ENCODE measurements around the gene SH3BGRL. TPM values are rescaled to one million over a fixed set of nuclear protein-coding genes. Genes with fewer than 3 reads are reported as not detected.

Gene SH3BGRL
- total RNA-seq, 1 experiment from 2014 or later, result 41.8 TPM

GRCh38 chrX:81232218-81232617 lies 30.3 kb downstream of the SH3BGRL start:
- Mint-ChIP-seq H3K27ac (no peak overlapping the region), H3K27me3 (ENCODE audit: low read depth) (no peaks in the 10 kb centered on the region), H3K9me3 (peaks cover 62 to 69% of the 10 kb centered on the region in 2 experiments), H3K4me1 (peaks cover 9 to 10% of the 10 kb centered on the region in 2 experiments), H3K4me3 (no peak overlapping the region), H3K36me3 (ENCODE audit: insufficient read depth in 1 of 3, low read depth in 3 of 3) (peaks cover 3 to 8% (median 8%) of the 10 kb centered on the region in 3 experiments; a peak in 5 of 7 replicates)
- no peaks in the 10 kb centered on the region for H3K23me2 ChIP-seq (ENCODE audit: insufficient read length, low read depth, low read length, poor library complexity, severe bottlenecking)
- no peaks in the 10 kb centered on the region for H3K79me1 ChIP-seq (ENCODE audit: insufficient read depth, low read depth, low read length, poor library complexity, severe bottlenecking)
- DNase-seq, result no peak
- no peak overlapping the region for H3K23ac ChIP-seq (ENCODE audit: insufficient read length, low read depth, low read length)
- H3K9ac ChIP-seq (ENCODE audit: extremely low read depth, insufficient read length, low read length), result no peak overlapping the region
- H2AFZ ChIP-seq (ENCODE audit: low read length), result no peak overlapping the region
- no peak overlapping the region for H3K4ac ChIP-seq (ENCODE audit: low read depth, low read length)
- no peak overlapping the region for H2AK5ac ChIP-seq (ENCODE audit: insufficient read length, low read length)
- 100% methylated on average over 1 of the region's 1 CpG for WGBS (ENCODE audit: extremely low coverage, insufficient read length, low lambda C conversion rate)
- H4K20me1 ChIP-seq (ENCODE audit: control insufficient read depth, insufficient read depth, insufficient read length), result no peaks in the 10 kb centered on the region
- no peak overlapping the region for H2BK20ac ChIP-seq (ENCODE audit: low read depth, low read length, poor library complexity, severe bottlenecking)
- H3K4me2 ChIP-seq (ENCODE audit: insufficient read depth, insufficient read length, low read length), result no peak overlapping the region
- no peak overlapping the region for H4K91ac ChIP-seq (ENCODE audit: insufficient read length, low read depth, low read length)
- H2BK15ac ChIP-seq (ENCODE audit: low read depth, low read length), result no peak overlapping the region
- no peak overlapping the region for H2BK5ac ChIP-seq (ENCODE audit: insufficient read length, low read length)
- no peaks in the 10 kb centered on the region for H3K4me1 ChIP-seq (ENCODE audit: insufficient read depth, low read length)
- no peak overlapping the region for H4K8ac ChIP-seq (replicated peaks; ENCODE audit: insufficient read length, low read depth, low read length)
- no peaks in the 10 kb centered on the region for H3K79me2 ChIP-seq (ENCODE audit: insufficient read depth, low read length)
- no peak overlapping the region for H2BK12ac ChIP-seq (ENCODE audit: insufficient read length, low read depth, low read length)
- no peak overlapping the region for H4K5ac ChIP-seq (ENCODE audit: insufficient read length, low read depth, low read length)
- H3K18ac ChIP-seq (ENCODE audit: insufficient read length, low read depth, low read length), result no peak overlapping the region
- peaks cover 1% of the 10 kb centered on the region for H3K9me3 ChIP-seq (ENCODE audit: control insufficient read depth, low read depth, low read length)
- H3K56ac ChIP-seq (ENCODE audit: insufficient read length, low read depth, low read length), result no peak overlapping the region
- no peaks in the 10 kb centered on the region for H3K27me3 ChIP-seq (ENCODE audit: insufficient read depth, low read length)
- TF ChIP-seq, protein P1, sequence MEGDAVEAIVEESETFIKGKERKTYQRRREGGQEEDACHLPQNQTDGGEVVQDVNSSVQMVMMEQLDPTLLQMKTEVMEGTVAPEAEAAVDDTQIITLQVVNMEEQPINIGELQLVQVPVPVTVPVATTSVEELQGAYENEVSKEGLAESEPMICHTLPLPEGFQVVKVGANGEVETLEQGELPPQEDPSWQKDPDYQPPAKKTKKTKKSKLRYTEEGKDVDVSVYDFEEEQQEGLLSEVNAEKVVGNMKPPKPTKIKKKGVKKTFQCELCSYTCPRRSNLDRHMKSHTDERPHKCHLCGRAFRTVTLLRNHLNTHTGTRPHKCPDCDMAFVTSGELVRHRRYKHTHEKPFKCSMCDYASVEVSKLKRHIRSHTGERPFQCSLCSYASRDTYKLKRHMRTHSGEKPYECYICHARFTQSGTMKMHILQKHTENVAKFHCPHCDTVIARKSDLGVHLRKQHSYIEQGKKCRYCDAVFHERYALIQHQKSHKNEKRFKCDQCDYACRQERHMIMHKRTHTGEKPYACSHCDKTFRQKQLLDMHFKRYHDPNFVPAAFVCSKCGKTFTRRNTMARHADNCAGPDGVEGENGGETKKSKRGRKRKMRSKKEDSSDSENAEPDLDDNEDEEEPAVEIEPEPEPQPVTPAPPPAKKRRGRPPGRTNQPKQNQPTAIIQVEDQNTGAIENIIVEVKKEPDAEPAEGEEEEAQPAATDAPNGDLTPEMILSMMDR (conservative IDR thresholded peaks at IDR 0.05), result no peak
- H3T11ph ChIP-seq (ENCODE audit: low read length), result no peak overlapping the region
- no peak overlapping the region for H3K14ac ChIP-seq (ENCODE audit: insufficient read depth, low read length)
- no peak overlapping the region for H3K27ac ChIP-seq (ENCODE audit: insufficient read length, low read depth, low read length)
- H2BK120ac ChIP-seq (ENCODE audit: low read depth, low read length, poor library complexity, severe bottlenecking), result no peak overlapping the region
